Raji (cell line): ENCODE measurements around the gene SARDH.

ENCODE experiments used
- POLR2A ChIP-seq: IDR thresholded peaks from 2 replicates; pipeline ENCODE4 v1.6.1; 2011; ENCODE audit warnings: low read depth, low read length, control low read depth; ENCODE audit not compliant: insufficient read depth

The SARDH gene

GRCh38 chr9:133708246-133709014, 29.7 kb downstream of the SARDH start:
- TF ChIP-seq POLR2A = no peak

GRCh38 chr9:133707763-133708245, 30.3 kb downstream of the SARDH start:
- no peak for TF ChIP-seq POLR2A

- TF ChIP-seq POLR2A = no peak
Measured at GRCh38 chr9:133707065-133707762, 30.9 kb downstream of the SARDH start.

GRCh38 chr9:133706307-133707050, 31.7 kb downstream of the SARDH start:
- no peak for TF ChIP-seq POLR2A

GRCh38 chr9:133705576-133705975, 32.6 kb downstream of the SARDH start:
- TF ChIP-seq POLR2A = no peak

GRCh38 chr9:133704711-133705181, 33.4 kb downstream of the SARDH start:
- no peak for TF ChIP-seq POLR2A

GRCh38 chr9:133703591-133704399, 34.4 kb downstream of the SARDH start:
- no peak for TF ChIP-seq POLR2A

GRCh38 chr9:133702798-133703590, 35.2 kb downstream of the SARDH start:
- TF ChIP-seq POLR2A = no peak

GRCh38 chr9:133701981-133702797, 36.0 kb downstream of the SARDH start:
- no peak for TF ChIP-seq POLR2A

GRCh38 chr9:133701321-133701980, 36.7 kb downstream of the SARDH start:
- TF ChIP-seq POLR2A = no peak

- TF ChIP-seq POLR2A = no peak
Measured at GRCh38 chr9:133700819-133701320, 37.3 kb downstream of the SARDH start.

GRCh38 chr9:133699546-133699945, 38.6 kb downstream of the SARDH start:
- TF ChIP-seq POLR2A = no peak
